Common myeloid progenitor, CD34-positive (primary cell): ENCODE measurements around the gene ZMYND11.
A peak's percentile ranks its signal among the peaks of the same experiment; 100 is the strongest.

ENCODE experiments used
- CTCF ChIA-PET: fragments of 350-600 bp; sonication (Branson Sonifier 250); formaldehyde crosslinking; loops from one replicate; lab custom pipeline; 2021; ENCODE audit warnings: antibody characterized with exemption; lab: Charles Lee
- POLR2A ChIA-PET: fragments of 350-600 bp; sonication (Branson Sonifier 250); formaldehyde crosslinking; loops from one replicate; lab custom pipeline; 2021; ENCODE audit warnings: antibody characterized with exemption; lab: Charles Lee
- DNase-seq, 3 donors: peaks; one replicate each; pipeline versions ENCODE4 v3.0.0 to v3.0.0-alpha.2; 2013
- H3K27ac ChIP-seq, 2 experiments: 1 replicate in 1 of 2; 2 replicates in 1 of 2; pipeline ENCODE4 v1.7.0; 2013; ENCODE audit warnings: inconsistent platforms in 2 of 2, low read length in 2 of 2, mild to moderate bottlenecking in 2 of 2, low read depth in 1 of 2, moderate library complexity in 1 of 2; ENCODE audit not compliant: severe bottlenecking in 2 of 2, insufficient read depth in 1 of 2, poor library complexity in 1 of 2
- H3K27me3 ChIP-seq, 5 experiments: replicated peaks in 2 of 5; 1 replicate in 3 of 5; 2 replicates in 2 of 5; pipeline versions ENCODE4 v1.6.1 to v1.7.0; 2013; ENCODE audit warnings: low read length in 4 of 5, mild to moderate bottlenecking in 2 of 5, moderate library complexity in 2 of 5, inconsistent platforms in 1 of 5; ENCODE audit not compliant: insufficient read depth in 5 of 5, control insufficient read depth in 4 of 5
- H3K36me3 ChIP-seq, 4 experiments: 1 replicate in 2 of 4; 2 replicates in 2 of 4; pipeline versions ENCODE4 v1.6.1 to v1.7.0; 2013; ENCODE audit warnings: low read length in 3 of 4, control low read depth in 1 of 4, mild to moderate bottlenecking in 1 of 4; ENCODE audit not compliant: control insufficient read depth in 4 of 4, insufficient read depth in 4 of 4
- H3K4me1 ChIP-seq, 4 experiments: 1 replicate in 3 of 4; 2 replicates in 1 of 4; pipeline versions ENCODE4 v1.6.1 to v1.7.1; 2013; ENCODE audit warnings: low read length in 3 of 4, mild to moderate bottlenecking in 3 of 4, control low read depth in 1 of 4, inconsistent platforms in 1 of 4, moderate library complexity in 1 of 4; ENCODE audit not compliant: control insufficient read depth in 4 of 4, insufficient read depth in 4 of 4; ENCODE audit errors: control extremely low read depth in 1 of 4
- H3K4me3 ChIP-seq, 7 experiments: 1 replicate in 4 of 7; 2 replicates in 3 of 7; pipeline versions ENCODE4 v1.5.1 to v1.7.0; 2013; ENCODE audit warnings: mild to moderate bottlenecking in 7 of 7, low read length in 6 of 7, moderate library complexity in 6 of 7, inconsistent platforms in 2 of 7, low read depth in 2 of 7, control low read depth in 1 of 7; ENCODE audit not compliant: insufficient read depth in 4 of 7, control insufficient read depth in 1 of 7; ENCODE audit errors: extremely low read depth in 1 of 7
- H3K9me3 ChIP-seq, 5 experiments: 1 replicate in 4 of 5; 2 replicates in 1 of 5; pipeline versions ENCODE4 v1.6.1 to v1.7.1; 2013; ENCODE audit warnings: low read length in 4 of 5, mild to moderate bottlenecking in 2 of 5, inconsistent platforms in 1 of 5, low read depth in 1 of 5, moderate library complexity in 1 of 5; ENCODE audit not compliant: control insufficient read depth in 4 of 5, insufficient read depth in 2 of 5; ENCODE audit errors: control extremely low read depth in 1 of 5
- WGBS: methylation state at CpG from one replicate; pipeline ENCODE4 v1.1.5; 2013; ENCODE audit not compliant: insufficient coverage; 5-methylcytosine and 5-hydroxymethylcytosine counted together

Gene ZMYND11

DNA sequence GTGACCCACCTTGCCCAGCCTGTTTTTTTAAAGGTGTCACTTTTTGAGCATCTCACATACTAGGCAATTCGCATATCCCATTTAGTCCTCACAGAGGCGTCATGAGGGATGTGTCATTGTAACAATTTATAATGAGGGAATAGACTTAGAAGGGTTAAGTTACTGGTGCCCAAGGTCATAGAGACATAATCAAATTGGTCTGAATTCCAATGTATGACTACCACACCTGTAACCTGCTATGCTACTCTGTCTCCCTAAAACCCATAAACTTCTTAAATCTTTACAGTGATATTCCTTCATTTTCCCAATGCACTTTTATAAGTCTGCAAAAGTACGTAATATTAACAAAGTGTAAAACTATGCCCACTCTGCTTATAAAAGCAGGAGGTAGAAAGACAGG, 7.1 kb downstream of the ZMYND11 start:
- no CpG with 5 or more reads among the region's 3 CpGs for WGBS
- peaks cover 0 to 3% (median 0%) of the 10 kb centered on the region in 4 experiments for H3K4me1 ChIP-seq
- H3K9me3 ChIP-seq, result peaks cover 0 to 9% (median 0%) of the 10 kb centered on the region in 5 experiments
- no peak overlapping the region for H3K4me3 ChIP-seq
- no peaks in the 10 kb centered on the region for H3K27me3 ChIP-seq
- no peak for DNase-seq
- ChIA-PET CTCF (no interaction called here), POLR2A (no interaction called here)
- peaks cover 0 to 2% (median 0%) of the 10 kb centered on the region in 4 experiments for H3K36me3 ChIP-seq
- H3K27ac ChIP-seq, result no peak overlapping the region

DNA sequence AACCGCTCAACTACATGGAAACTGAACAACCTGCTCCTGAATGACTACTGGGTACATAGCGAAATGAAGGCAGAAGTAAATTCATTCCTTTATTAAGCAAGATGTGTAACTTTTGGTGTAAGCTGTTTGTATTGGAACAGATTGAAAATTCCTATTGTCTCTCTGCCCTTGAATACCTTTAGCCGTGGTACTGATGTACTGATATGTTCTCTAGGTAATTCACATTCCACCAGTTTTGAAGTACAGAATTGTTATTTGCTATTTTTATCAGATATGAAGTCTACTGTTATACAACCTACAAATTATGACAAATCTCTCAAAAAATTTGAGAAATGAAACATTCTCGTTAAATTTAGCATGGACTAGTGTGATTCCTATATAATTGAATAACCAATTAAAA, 17.7 kb downstream of the ZMYND11 start:
- Histone ChIP-seq H3K4me3 (no peak overlapping the region), H3K27me3 (no peaks in the 10 kb centered on the region), H3K36me3 (peaks cover 0 to 7% (median 0%) of the 10 kb centered on the region in 4 experiments), H3K27ac (no peak overlapping the region), H3K9me3 (peaks cover 0 to 8% (median 2%) of the 10 kb centered on the region in 5 experiments), H3K4me1 (no peaks in the 10 kb centered on the region)
- ChIA-PET CTCF (no interaction called here), POLR2A (no interaction called here)
- no peak for DNase-seq
- no CpG with 5 or more reads among the region's 4 CpGs for WGBS

DNA sequence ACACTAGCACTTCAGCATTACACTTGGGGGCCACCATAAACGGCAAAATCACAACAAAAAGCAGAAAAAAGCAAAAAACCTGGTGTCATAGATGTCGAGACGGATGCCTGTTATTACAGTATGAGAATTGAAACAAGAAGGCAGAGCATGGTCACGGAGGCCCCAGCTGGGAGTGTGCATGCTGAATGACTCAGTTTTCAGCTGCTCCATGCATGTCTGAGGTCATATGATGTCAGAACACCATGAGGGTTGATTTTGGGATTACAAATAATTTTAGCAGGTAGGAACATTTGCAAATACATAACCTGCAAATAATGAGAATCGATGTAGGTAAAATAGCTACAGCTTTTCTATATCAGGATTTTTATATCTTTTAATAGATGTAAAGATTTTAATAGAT, 19.1 kb downstream of the ZMYND11 start:
- Histone ChIP-seq H3K4me1 (no peaks in the 10 kb centered on the region), H3K4me3 (no peak overlapping the region), H3K9me3 (peaks cover 0 to 9% (median 0%) of the 10 kb centered on the region in 5 experiments), H3K27me3 (no peaks in the 10 kb centered on the region), H3K27ac (no peak overlapping the region), H3K36me3 (peaks cover 0 to 7% (median 0%) of the 10 kb centered on the region in 4 experiments)
- no peak for DNase-seq
- POLR2A ChIA-PET, result no interaction called here
- CTCF ChIA-PET, result interaction anchor here (0.9 kb wide), 1 partner anchor 10 kb away, joined by 5 read pairs; no protein-coding TSS in a partner anchor
- WGBS, result 97% methylated on average over 4 of the region's 5 CpGs

GRCh38 chr10:167383-167782, 32.1 kb downstream of the ZMYND11 start:
- DNase-seq, result no peak
- no peak overlapping the region for H3K4me3 ChIP-seq
- no peaks in the 10 kb centered on the region for H3K27me3 ChIP-seq
- CTCF ChIA-PET, result no interaction called here
- no peak overlapping the region for H3K27ac ChIP-seq
- POLR2A ChIA-PET, result no interaction called here
- peaks cover 4 to 50% (median 11%) of the 10 kb centered on the region in 5 experiments for H3K9me3 ChIP-seq
- H3K4me1 ChIP-seq, result no peaks in the 10 kb centered on the region
- peaks cover 0 to 9% (median 2%) of the 10 kb centered on the region in 4 experiments for H3K36me3 ChIP-seq

DNA sequence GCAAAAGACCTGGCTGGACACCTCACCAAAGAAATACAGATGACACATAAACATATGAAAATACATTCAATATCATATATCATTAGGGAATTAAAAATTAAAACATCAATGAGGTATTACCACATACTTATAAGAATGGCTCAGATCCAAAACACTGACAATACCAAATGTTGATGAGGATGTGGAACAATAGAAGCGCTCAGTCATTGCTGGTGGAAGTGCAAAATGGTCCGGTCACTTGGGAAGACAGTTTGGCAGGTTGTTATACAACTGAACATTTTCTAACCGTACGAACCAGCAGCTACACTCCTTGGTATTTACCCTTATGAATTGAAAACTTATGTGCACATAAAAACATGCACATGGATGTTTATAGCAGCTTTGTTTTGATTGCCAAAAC, 38.5 kb downstream of the ZMYND11 start:
- CTCF ChIA-PET, result interaction anchor here (1.2 kb wide), 1 partner anchor 12 kb away, joined by 4 read pairs; no protein-coding TSS in a partner anchor
- POLR2A ChIA-PET, result no interaction called here
- no peak overlapping the region for H3K4me3 ChIP-seq

DNA sequence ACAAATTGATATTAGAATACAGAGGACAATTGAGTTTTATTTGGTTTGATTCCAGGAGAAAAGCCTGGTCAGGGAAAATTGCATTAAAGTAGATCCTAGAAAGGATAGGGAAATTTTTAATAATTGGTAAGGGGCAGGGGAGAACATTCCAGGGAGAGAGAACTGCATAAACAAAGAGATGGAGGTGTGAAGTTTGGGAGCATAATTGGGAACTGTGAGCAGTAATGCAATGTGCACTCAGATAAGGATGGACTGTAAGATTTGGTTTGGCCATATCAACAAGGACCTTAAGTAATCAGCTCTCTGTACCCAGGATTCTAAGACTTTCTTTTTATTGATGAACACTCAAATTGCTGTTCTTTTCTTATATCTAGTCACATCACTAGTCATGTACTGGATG, 41.4 kb downstream of the ZMYND11 start:
- H3K4me3 ChIP-seq, result no peak overlapping the region
- ChIA-PET CTCF (no interaction called here), POLR2A (no interaction called here)
- no peak for DNase-seq
- peaks cover 0 to 8% (median 3%) of the 10 kb centered on the region in 4 experiments for H3K36me3 ChIP-seq
- H3K27ac ChIP-seq, result no peak overlapping the region
- H3K9me3 ChIP-seq, result peaks cover 0 to 7% (median 0%) of the 10 kb centered on the region in 5 experiments
- H3K27me3 ChIP-seq, result no peaks in the 10 kb centered on the region
- H3K4me1 ChIP-seq, result no peaks in the 10 kb centered on the region

More for the DNA sequence above, 38.5 kb downstream of the ZMYND11 start:
- H3K27me3 ChIP-seq, result no peaks in the 10 kb centered on the region
- H3K27ac ChIP-seq, result no peak overlapping the region
- DNase-seq, result peak in 1 of 3 donors; percentile 9
- peaks cover 0 to 24% (median 5%) of the 10 kb centered on the region in 5 experiments for H3K9me3 ChIP-seq
- H3K4me1 ChIP-seq, result no peaks in the 10 kb centered on the region
- peaks cover 0 to 4% (median 0%) of the 10 kb centered on the region in 4 experiments for H3K36me3 ChIP-seq
- WGBS, result 100% methylated on average over 1 of the region's 4 CpGs

DNA sequence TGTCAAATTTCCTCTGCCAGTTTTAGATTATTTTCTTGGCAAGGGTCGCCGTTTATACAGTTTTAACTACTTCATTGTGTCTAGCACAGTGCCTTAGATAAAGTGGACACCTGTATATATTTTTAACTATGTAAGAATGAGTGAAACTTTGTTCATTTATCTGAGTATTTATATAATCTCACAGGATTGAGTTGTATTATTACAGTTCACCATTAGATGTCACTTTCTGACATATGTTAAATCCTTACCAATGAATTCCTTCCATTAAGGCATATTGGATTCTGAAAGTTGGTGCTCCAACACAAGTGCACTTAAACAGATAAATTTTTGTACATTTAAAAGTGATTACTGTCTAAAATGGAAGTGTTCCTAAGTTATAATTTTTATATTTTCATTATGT, 43.0 kb downstream of the ZMYND11 start:
- peaks cover 0 to 15% (median 13%) of the 10 kb centered on the region in 4 experiments for H3K36me3 ChIP-seq
- H3K4me1 ChIP-seq, result no peaks in the 10 kb centered on the region
- ChIA-PET POLR2A (no interaction called here), CTCF (no interaction called here)
- no peak overlapping the region for H3K4me3 ChIP-seq
- WGBS, result no CpG with 5 or more reads among the region's 2 CpGs
- no peaks in the 10 kb centered on the region for H3K27me3 ChIP-seq
- peak; percentile 15 to 50 (median 46) for DNase-seq
- H3K27ac ChIP-seq, result no peak overlapping the region
- peaks cover 0 to 1% (median 0%) of the 10 kb centered on the region in 5 experiments for H3K9me3 ChIP-seq
